Anterior cingulate cortex (tissue), 58 donors: ENCODE data around the gene USP10.
"Not testable (repeated sequence)": the region's sequence is repeated elsewhere in the genome, so short reads cannot be mapped to it uniquely, and the experiment has no call there.

Experiments
- DNase-seq, 58 donors: peaks; one replicate each; lab custom pipeline; 2025; lab: John Stamatoyannopoulos, UW

The USP10 gene

GRCh38 chr16:84748247-84748646 is 48.4 kb downstream of the USP10 start:
- DNase-seq, result not testable (repeated sequence)

- no peak for DNase-seq
These were observed 49.3 kb downstream of the USP10 start for GRCh38 chr16:84749072-84749471.

- DNase-seq, result no peak
These were observed 50.0 kb downstream of the USP10 start for GRCh38 chr16:84749815-84750214.

GRCh38 chr16:84750575-84750974 is 50.8 kb downstream of the USP10 start:
- no peak for DNase-seq

- no peak for DNase-seq
These were observed 51.4 kb downstream of the USP10 start for GRCh38 chr16:84751241-84751640.

GRCh38 chr16:84751947-84752346 is 52.1 kb downstream of the USP10 start:
- no peak for DNase-seq

GRCh38 chr16:84752600-84752999 is 52.8 kb downstream of the USP10 start:
- no peak for DNase-seq

GRCh38 chr16:84753412-84754326 is 53.9 kb downstream of the USP10 start:
- no peak for DNase-seq

- DNase-seq, result peak in 38 of 58 donors; percentile 11 to 83 (median 42)
These were observed 54.6 kb downstream of the USP10 start for GRCh38 chr16:84754353-84754856.

- DNase-seq, result no peak
These were observed 55.3 kb downstream of the USP10 start for GRCh38 chr16:84754956-84755672.

- DNase-seq, result no peak
These were observed 57.0 kb downstream of the USP10 start for GRCh38 chr16:84756830-84757229.

- no peak for DNase-seq
These were observed 58.8 kb downstream of the USP10 start for GRCh38 chr16:84758627-84759026.

- no peak for DNase-seq
These were observed 59.3 kb downstream of the USP10 start for GRCh38 chr16:84759061-84759460.

GRCh38 chr16:84759906-84760305 is 60.1 kb downstream of the USP10 start:
- no peak for DNase-seq

GRCh38 chr16:84761448-84762368 is 61.9 kb downstream of the USP10 start:
- no peak for DNase-seq

GRCh38 chr16:84763164-84763563 is 63.4 kb downstream of the USP10 start:
- no peak for DNase-seq

GRCh38 chr16:84763629-84764028 is 63.8 kb downstream of the USP10 start:
- DNase-seq, result no peak

- DNase-seq, result no peak
These were observed 65.2 kb downstream of the USP10 start for GRCh38 chr16:84764970-84765369.

- no peak for DNase-seq
These were observed 66.1 kb downstream of the USP10 start for GRCh38 chr16:84765616-84766580.
